Tibial nerve (tissue), 4 donors: ENCODE results near the gene EPB41L1.

Experiments
- EP300 ChIP-seq, 2 donors: sonication (generic); formaldehyde crosslinking; IDR thresholded peaks; one replicate each; pipeline ENCODE4 v1.6.1; 2017; ENCODE audit warnings: antibody characterized with exemption in 2 of 2, mild to moderate bottlenecking in 1 of 2
- POLR2A ChIP-seq, 2 donors: fragments of 450-650 bp; IDR thresholded peaks; one replicate each; pipeline ENCODE4 v1.6.1; 2017; ENCODE audit warnings: antibody characterized with exemption in 2 of 2, mild to moderate bottlenecking in 2 of 2, moderate library complexity in 2 of 2
- TF ChIP-seq, protein P1 (sequence below), 5 experiments: fragments of 200-600 bp in 3 of 5; fragments of 450-650 bp in 2 of 5; sonication (generic) in 3 of 5; IDR thresholded peaks; one replicate each; pipeline ENCODE4 v1.5.1; 2016 to 2019; ENCODE audit warnings: antibody characterized with exemption in 5 of 5, mild to moderate bottlenecking in 3 of 5, moderate library complexity in 2 of 5

DNA sequence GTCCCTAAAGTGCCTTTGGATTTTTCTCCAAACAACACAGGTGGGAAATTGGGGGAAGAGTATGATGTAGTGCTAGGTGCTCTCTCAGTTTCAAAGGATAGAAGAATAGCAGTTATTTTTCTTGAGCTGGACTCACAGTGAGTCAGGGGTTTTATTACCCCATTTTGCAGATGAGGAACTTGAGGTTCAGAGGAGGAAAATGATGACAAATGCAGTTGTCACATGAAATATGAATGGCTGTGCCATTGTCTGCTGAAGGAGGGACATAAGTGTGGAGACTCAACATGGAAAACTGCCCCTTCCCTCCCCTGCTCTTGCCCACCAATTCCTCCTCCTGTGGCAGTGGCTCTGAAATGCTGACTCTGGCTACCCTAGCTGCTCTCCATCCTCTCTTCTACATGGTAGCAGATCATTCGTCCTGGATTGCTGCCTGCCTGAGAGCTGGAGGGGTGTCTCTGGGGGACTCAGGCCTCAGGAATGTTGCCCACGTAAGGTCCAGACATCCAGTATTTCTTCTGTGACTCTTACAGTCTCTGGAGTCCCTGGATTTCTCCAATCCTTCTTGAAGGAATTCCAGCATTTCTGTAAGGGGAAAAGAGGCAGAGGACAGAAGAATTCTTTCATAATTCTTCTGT lies 37.6 kb upstream of the EPB41L1 start:
- TF ChIP-seq POLR2A (IDR thresholded peaks at IDR 0.05) (no peak), EP300 (IDR thresholded peaks at IDR 0.05) (no peak)
- TF ChIP-seq, protein P1, sequence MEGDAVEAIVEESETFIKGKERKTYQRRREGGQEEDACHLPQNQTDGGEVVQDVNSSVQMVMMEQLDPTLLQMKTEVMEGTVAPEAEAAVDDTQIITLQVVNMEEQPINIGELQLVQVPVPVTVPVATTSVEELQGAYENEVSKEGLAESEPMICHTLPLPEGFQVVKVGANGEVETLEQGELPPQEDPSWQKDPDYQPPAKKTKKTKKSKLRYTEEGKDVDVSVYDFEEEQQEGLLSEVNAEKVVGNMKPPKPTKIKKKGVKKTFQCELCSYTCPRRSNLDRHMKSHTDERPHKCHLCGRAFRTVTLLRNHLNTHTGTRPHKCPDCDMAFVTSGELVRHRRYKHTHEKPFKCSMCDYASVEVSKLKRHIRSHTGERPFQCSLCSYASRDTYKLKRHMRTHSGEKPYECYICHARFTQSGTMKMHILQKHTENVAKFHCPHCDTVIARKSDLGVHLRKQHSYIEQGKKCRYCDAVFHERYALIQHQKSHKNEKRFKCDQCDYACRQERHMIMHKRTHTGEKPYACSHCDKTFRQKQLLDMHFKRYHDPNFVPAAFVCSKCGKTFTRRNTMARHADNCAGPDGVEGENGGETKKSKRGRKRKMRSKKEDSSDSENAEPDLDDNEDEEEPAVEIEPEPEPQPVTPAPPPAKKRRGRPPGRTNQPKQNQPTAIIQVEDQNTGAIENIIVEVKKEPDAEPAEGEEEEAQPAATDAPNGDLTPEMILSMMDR (IDR thresholded peaks at IDR 0.05), result no peak
